Measurements from ENCODE around the gene ETV4.

ETV4 gene

GRCh38 chr17:43547189-43547550 lies 1.0 kb upstream of the ETV4 start:
- FAIRE-seq (no peak), DNase-seq (ENCODE audit: insufficient read length, low spot score) (no peak)

- peak; percentile 60 for DNase-seq (ENCODE audit: insufficient read length, low spot score)
- FAIRE-seq: peak; percentile 13
Observed at GRCh38 chr17:43545383-43545632, 832 bp downstream of the ETV4 start.

GRCh38 chr17:43543771-43544575 lies 2.2 kb downstream of the ETV4 start:
- no peak for DNase-seq (ENCODE audit: insufficient read length, low spot score)
- FAIRE-seq: peak; percentile 26

- FAIRE-seq (no peak), DNase-seq (ENCODE audit: insufficient read length, low spot score) (no peak)
Observed at GRCh38 chr17:43543300-43543699, 2.8 kb downstream of the ETV4 start.

GRCh38 chr17:43542859-43543258 lies 3.3 kb downstream of the ETV4 start:
- FAIRE-seq (no peak), DNase-seq (ENCODE audit: insufficient read length, low spot score) (no peak)

- no peak for DNase-seq (ENCODE audit: insufficient read length, low spot score)
- FAIRE-seq: no peak
Observed at GRCh38 chr17:43540821-43541674, 5.1 kb downstream of the ETV4 start.

- peak; percentile 54 for DNase-seq (ENCODE audit: insufficient read length, low spot score)
Observed at GRCh38 chr17:43536236-43536992, 9.7 kb downstream of the ETV4 start.

GRCh38 chr17:43534909-43535308 lies 11.2 kb downstream of the ETV4 start:
- no peak for FAIRE-seq
- DNase-seq (ENCODE audit: insufficient read length, low spot score): no peak

More at GRCh38 chr17:43536236-43536992, 9.7 kb downstream of the ETV4 start:
- no peak for FAIRE-seq

- no peak for FAIRE-seq
Observed at GRCh38 chr17:43533699-43534098, 12.4 kb downstream of the ETV4 start.

GRCh38 chr17:43532581-43532980 lies 13.6 kb downstream of the ETV4 start:
- no peak for DNase-seq (ENCODE audit: insufficient read length, low spot score)
- no peak for FAIRE-seq

More at GRCh38 chr17:43533699-43534098, 12.4 kb downstream of the ETV4 start:
- DNase-seq (ENCODE audit: insufficient read length, low spot score): no peak

- no peak for DNase-seq (ENCODE audit: insufficient read length, low spot score)
Observed at GRCh38 chr17:43531955-43532354, 14.2 kb downstream of the ETV4 start.

GRCh38 chr17:43531082-43531378 lies 15.1 kb downstream of the ETV4 start:
- DNase-seq (ENCODE audit: insufficient read length, low spot score) (no peak), FAIRE-seq (no peak)

More at GRCh38 chr17:43531955-43532354, 14.2 kb downstream of the ETV4 start:
- no peak for FAIRE-seq

- FAIRE-seq: peak; percentile 96
- DNase-seq (ENCODE audit: insufficient read length, low spot score): peak; percentile 96
Observed at GRCh38 chr17:43530288-43531081, 15.7 kb downstream of the ETV4 start.

- no peak for FAIRE-seq
Observed at GRCh38 chr17:43529947-43530287, 16.2 kb downstream of the ETV4 start.

GRCh38 chr17:43528988-43529814 lies 16.9 kb downstream of the ETV4 start:
- no peak for FAIRE-seq

More at GRCh38 chr17:43529947-43530287, 16.2 kb downstream of the ETV4 start:
- no peak for DNase-seq (ENCODE audit: insufficient read length, low spot score)

GRCh38 chr17:43528319-43528987 lies 17.7 kb downstream of the ETV4 start:
- DNase-seq (ENCODE audit: insufficient read length, low spot score) (no peak), FAIRE-seq (no peak)

More at GRCh38 chr17:43528988-43529814, 16.9 kb downstream of the ETV4 start:
- no peak for DNase-seq (ENCODE audit: insufficient read length, low spot score)

GRCh38 chr17:43526886-43527648 lies 19.1 kb downstream of the ETV4 start:
- DNase-seq (ENCODE audit: insufficient read length, low spot score): no peak
- FAIRE-seq: no peak

- DNase-seq (ENCODE audit: insufficient read length, low spot score) (no peak), FAIRE-seq (no peak)
Observed at GRCh38 chr17:43524945-43525575, 21.1 kb downstream of the ETV4 start.
